Breast epithelium (tissue), 4 donors: ENCODE measurements around the gene RBP3. TPM values are rescaled to one million over a fixed set of nuclear protein-coding genes. Genes with fewer than 3 reads are reported as not detected.

ENCODE experiments used
- DNase-seq, 2 donors: peaks; one replicate each; pipeline ENCODE4 v3.0.0-alpha.2; 2019; ENCODE audit warnings: low spot score in 2 of 2
- H3K27ac ChIP-seq, 2 donors: fragments of 200-600 bp; sonication (generic) in 1 of 2; one replicate each; pipeline ENCODE4 v1.5.1; 2016 to 2019; ENCODE audit warnings: mild to moderate bottlenecking in 1 of 2
- H3K27me3 ChIP-seq, 2 donors: fragments of 200-600 bp; sonication (generic) in 1 of 2; one replicate each; pipeline versions ENCODE4 v1.5.1 to v1.6.0; 2017 to 2019; ENCODE audit warnings: control low read depth in 1 of 2, mild to moderate bottlenecking in 1 of 2
- H3K36me3 ChIP-seq: fragments of 200-600 bp; one replicate; pipeline ENCODE4 v1.5.1; 2019
- H3K4me1 ChIP-seq, 2 donors: fragments of 200-600 bp; sonication (generic); one replicate each; pipeline ENCODE4 v1.5.1; 2016 to 2019; ENCODE audit warnings: control low read depth in 1 of 2
- H3K4me3 ChIP-seq, 3 donors: fragments of 200-600 bp; sonication (generic); 1 replicate in 2 of 3; 2 replicates in 1 of 3; pipeline ENCODE4 v1.5.1; 2016 to 2019; ENCODE audit warnings: mild to moderate bottlenecking in 3 of 3, moderate library complexity in 2 of 3
- H3K9me3 ChIP-seq, 2 donors: fragments of 200-600 bp; sonication (generic) in 1 of 2; one replicate each; pipeline ENCODE4 v1.5.1; 2016 to 2019; ENCODE audit warnings: control low read depth in 1 of 2
- POLR2A ChIP-seq: fragments of 450-650 bp; IDR thresholded peaks from one replicate; pipeline ENCODE4 v1.6.1; 2016; ENCODE audit warnings: antibody characterized with exemption, mild to moderate bottlenecking, moderate library complexity
- POLR2AphosphoS5 ChIP-seq, 3 donors: sonication (generic); formaldehyde crosslinking; IDR thresholded peaks; one replicate each; pipeline ENCODE4 v1.6.1; 2017; ENCODE audit warnings: antibody characterized with exemption in 3 of 3
- intact Hi-C: fragments of 100-400 bp; cut with DNase I; formaldehyde crosslinking; loops from one replicate; pipeline ENCODE4 v1.15.1; 2023; ENCODE audit warnings: low total_unique reads
- total RNA-seq, 3 donors: library from RNA; depleted of rRNA; stranded (reverse); fragments of >200 nt; gene quantifications; one replicate each; pipeline ENCODE4 v1.1.0, GENCODE V29; 2016
- TF ChIP-seq, protein P1 (sequence below), 3 donors: fragments of 450-650 bp; IDR thresholded peaks; one replicate each; pipeline ENCODE4 v1.5.1; 2016 to 2017; ENCODE audit warnings: antibody characterized with exemption in 3 of 3, mild to moderate bottlenecking in 3 of 3, moderate library complexity in 3 of 3

Gene RBP3
- total RNA-seq, 3 donors from 2014 or later = not detected

GRCh38 chr10:47362199-47362598 lies 14.0 kb downstream of the RBP3 start:
- intact Hi-C loops = no loop called here

GRCh38 chr10:47363781-47364180 lies 15.6 kb downstream of the RBP3 start:
- Histone ChIP-seq H3K4me1 (no peaks in the 10 kb centered on the region), H3K27me3 (no peaks in the 10 kb centered on the region), H3K9me3 (no peaks in the 10 kb centered on the region), H3K4me3 (no peak overlapping the region), H3K27ac (no peak overlapping the region), H3K36me3 (no peaks in the 10 kb centered on the region)
- intact Hi-C loops = no loop called here
- peak in 1 of 2 donors; percentile 2 for DNase-seq
- TF ChIP-seq POLR2A (no peak), POLR2AphosphoS5 (IDR thresholded peaks at IDR 0.05) (no peak)
- TF ChIP-seq, protein P1, sequence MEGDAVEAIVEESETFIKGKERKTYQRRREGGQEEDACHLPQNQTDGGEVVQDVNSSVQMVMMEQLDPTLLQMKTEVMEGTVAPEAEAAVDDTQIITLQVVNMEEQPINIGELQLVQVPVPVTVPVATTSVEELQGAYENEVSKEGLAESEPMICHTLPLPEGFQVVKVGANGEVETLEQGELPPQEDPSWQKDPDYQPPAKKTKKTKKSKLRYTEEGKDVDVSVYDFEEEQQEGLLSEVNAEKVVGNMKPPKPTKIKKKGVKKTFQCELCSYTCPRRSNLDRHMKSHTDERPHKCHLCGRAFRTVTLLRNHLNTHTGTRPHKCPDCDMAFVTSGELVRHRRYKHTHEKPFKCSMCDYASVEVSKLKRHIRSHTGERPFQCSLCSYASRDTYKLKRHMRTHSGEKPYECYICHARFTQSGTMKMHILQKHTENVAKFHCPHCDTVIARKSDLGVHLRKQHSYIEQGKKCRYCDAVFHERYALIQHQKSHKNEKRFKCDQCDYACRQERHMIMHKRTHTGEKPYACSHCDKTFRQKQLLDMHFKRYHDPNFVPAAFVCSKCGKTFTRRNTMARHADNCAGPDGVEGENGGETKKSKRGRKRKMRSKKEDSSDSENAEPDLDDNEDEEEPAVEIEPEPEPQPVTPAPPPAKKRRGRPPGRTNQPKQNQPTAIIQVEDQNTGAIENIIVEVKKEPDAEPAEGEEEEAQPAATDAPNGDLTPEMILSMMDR (IDR thresholded peaks at IDR 0.05) = no peak

More at GRCh38 chr10:47362199-47362598, 14.0 kb downstream of the RBP3 start:
- no peak overlapping the region for H3K27ac ChIP-seq
- TF ChIP-seq, protein P1 (IDR thresholded peaks at IDR 0.05) = no peak
- TF ChIP-seq POLR2A = no peak
- no peak for TF ChIP-seq POLR2AphosphoS5 (IDR thresholded peaks at IDR 0.05)
- H3K4me3 ChIP-seq = no peak overlapping the region
- H3K27me3 ChIP-seq = no peaks in the 10 kb centered on the region
- no peaks in the 10 kb centered on the region for H3K36me3 ChIP-seq
- DNase-seq = peak in 1 of 2 donors; percentile 2
- no peaks in the 10 kb centered on the region for H3K4me1 ChIP-seq
- H3K9me3 ChIP-seq = no peaks in the 10 kb centered on the region

DNA sequence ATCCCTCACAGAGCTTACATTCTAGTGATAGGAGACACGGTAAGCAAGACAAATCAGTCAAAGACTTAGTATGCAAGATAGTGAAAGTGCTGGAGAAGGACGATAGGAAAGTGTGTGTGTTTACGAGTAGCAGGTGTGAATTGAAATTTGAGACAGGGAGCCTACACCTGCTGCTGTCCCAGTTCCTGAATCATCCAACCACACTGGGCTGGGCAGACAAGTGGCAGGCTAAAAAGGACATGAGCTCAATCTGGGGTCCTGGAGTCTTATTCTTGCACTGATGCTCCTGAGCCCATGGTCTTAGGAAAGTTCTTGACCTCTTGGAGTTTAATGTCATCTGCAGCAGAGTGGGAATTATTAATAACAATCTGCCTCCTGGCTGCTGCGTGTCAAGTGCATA lies 16.2 kb downstream of the RBP3 start:
- no peaks in the 10 kb centered on the region for H3K36me3 ChIP-seq
- H3K27me3 ChIP-seq = no peaks in the 10 kb centered on the region
- H3K9me3 ChIP-seq = no peaks in the 10 kb centered on the region
- H3K4me3 ChIP-seq = no peak overlapping the region
- DNase-seq = no peak
- TF ChIP-seq POLR2AphosphoS5 (IDR thresholded peaks at IDR 0.05) (no peak), POLR2A (no peak)
- TF ChIP-seq, protein P1 (IDR thresholded peaks at IDR 0.05) = no peak
- H3K4me1 ChIP-seq = no peaks in the 10 kb centered on the region
- no peak overlapping the region for H3K27ac ChIP-seq
- intact Hi-C loops = no loop called here

DNA sequence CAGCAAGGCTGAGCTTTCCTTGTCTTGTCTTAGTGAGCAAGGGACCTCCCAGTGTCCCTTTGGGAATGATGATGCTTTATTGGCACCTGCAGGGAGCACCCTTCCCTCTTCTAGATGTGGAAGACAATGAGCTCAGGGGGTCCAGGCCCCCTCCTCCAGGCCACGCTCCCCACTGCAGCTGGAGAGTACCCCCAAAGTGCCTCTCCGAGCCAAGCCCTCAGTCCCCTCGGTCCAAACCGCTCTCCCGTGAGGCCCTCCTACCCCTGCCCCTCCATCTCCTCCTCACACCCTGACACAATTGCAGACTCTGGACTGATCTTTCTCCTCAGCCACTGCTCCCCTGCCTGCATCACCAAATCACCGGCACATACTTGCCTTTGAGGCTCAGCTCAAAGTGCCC lies 16.7 kb downstream of the RBP3 start:
- H3K36me3 ChIP-seq = no peaks in the 10 kb centered on the region
- no peak for TF ChIP-seq POLR2A
- H3K27ac ChIP-seq = no peak overlapping the region
- no peaks in the 10 kb centered on the region for H3K27me3 ChIP-seq
- no peak overlapping the region for H3K4me3 ChIP-seq
- DNase-seq = no peak
- H3K9me3 ChIP-seq = no peaks in the 10 kb centered on the region
- no peaks in the 10 kb centered on the region for H3K4me1 ChIP-seq
- intact Hi-C loops = no loop called here

DNA sequence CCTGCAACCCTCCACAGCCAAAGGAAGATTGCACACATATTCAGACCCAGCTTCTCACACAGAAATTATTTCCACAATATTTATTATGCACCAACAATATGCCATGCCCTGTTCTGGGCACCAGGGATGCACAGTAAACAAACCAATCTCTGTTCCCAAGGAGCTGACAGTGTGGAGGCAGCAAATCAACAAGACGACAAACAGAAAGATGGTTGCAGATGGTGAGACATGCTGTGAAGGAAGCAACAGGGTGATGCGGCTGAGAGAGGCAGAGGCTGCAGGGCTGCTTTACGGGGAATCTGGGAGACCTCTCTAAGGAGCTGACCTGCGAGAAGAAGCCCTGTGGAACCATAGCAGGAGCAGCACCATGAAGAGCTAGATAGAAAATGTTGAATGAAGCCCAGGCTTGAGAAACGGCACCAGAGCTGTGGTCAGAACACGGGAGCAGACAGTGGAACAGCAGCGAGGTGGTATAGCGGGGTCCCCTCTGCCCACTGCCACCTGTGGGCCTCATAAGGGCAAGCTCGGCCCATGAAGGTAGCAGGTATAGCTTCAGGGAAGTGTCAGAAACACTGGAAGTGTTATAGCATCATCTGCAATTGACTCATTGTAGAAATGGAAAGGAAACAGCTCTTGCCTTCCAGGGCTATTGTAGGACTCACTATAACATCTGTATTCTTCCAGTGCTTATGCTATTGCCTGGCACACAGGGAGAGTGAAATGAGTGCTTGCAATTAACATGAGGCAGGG lies 17.4 kb downstream of the RBP3 start:
- no peak for DNase-seq
- Histone ChIP-seq H3K9me3 (no peaks in the 10 kb centered on the region), H3K36me3 (no peaks in the 10 kb centered on the region), H3K27ac (no peak overlapping the region), H3K4me3 (no peak overlapping the region), H3K27me3 (no peaks in the 10 kb centered on the region), H3K4me1 (no peaks in the 10 kb centered on the region)
- intact Hi-C loops = no loop called here
- no peak for TF ChIP-seq POLR2A

- intact Hi-C loops = no loop called here
- Histone ChIP-seq H3K36me3 (no peaks in the 10 kb centered on the region), H3K4me3 (no peak overlapping the region), H3K27ac (no peak overlapping the region), H3K27me3 (no peaks in the 10 kb centered on the region), H3K4me1 (no peaks in the 10 kb centered on the region), H3K9me3 (no peaks in the 10 kb centered on the region)
- DNase-seq = peak in 1 of 2 donors; percentile 2
- no peak for TF ChIP-seq POLR2A
- TF ChIP-seq POLR2AphosphoS5 (IDR thresholded peaks at IDR 0.05) = no peak
- TF ChIP-seq, protein P1 (IDR thresholded peaks at IDR 0.05) = no peak
Observed at GRCh38 chr10:47366181-47366631, 18.0 kb downstream of the RBP3 start.
